ENCODE measurements around the gene PCDHGA3. TPM values are rescaled to one million over a fixed set of nuclear protein-coding genes. Genes with fewer than 3 reads are reported as not detected.
A peak's percentile ranks its signal among the peaks of the same experiment; 100 is the strongest.
"Not testable (repeated sequence)": the region's sequence is repeated elsewhere in the genome, so short reads cannot be mapped to it uniquely, and the experiment has no call there.

Gene PCDHGA3
- 1 to 10 TPM; 1.3 to 5.7 (median 2.8) TPM for total RNA-seq

- peaks cover 61% of the 10 kb centered on the region for H3K27me3 ChIP-seq
- no peak for ATAC-seq
- H3K36me3 ChIP-seq: peaks cover 0 to 6% of the 10 kb centered on the region in 2 donors
- 26 to 30% methylated on average over 8 to 9 of the region's 9 CpGs for WGBS, 2 donors (ENCODE audit: low coverage in 1 of 2)
- H3K9me3 ChIP-seq: peaks cover 0 to 99% (median 5%) of the 10 kb centered on the region in 3 donors
- H3K4me1 ChIP-seq: no peaks in the 10 kb centered on the region
- H3K27ac ChIP-seq: no peak within 1 kb of the TSS
- peak within 1 kb of the TSS in 1 of 2 donors; percentile 15 for H3K4me3 ChIP-seq
- TF ChIP-seq EP300 (IDR thresholded peaks at IDR 0.05) (no peak), POLR2AphosphoS5 (IDR thresholded peaks at IDR 0.05) (no peak), CTCF (IDR thresholded peaks at IDR 0.05) (no peak), POLR2A (IDR thresholded peaks at IDR 0.05) (no peak)
These were observed at the start of gene PCDHGA3 for GRCh38 chr5:141343242-141343952. PCDHGA3 (plus strand) TSS chr5:141343829; CDS start chr5:141344034, 205 bp downstream.

- TF ChIP-seq POLR2AphosphoS5 (IDR thresholded peaks at IDR 0.05): no peak
- TF ChIP-seq POLR2A (IDR thresholded peaks at IDR 0.05): no peak
- TF ChIP-seq EP300 (IDR thresholded peaks at IDR 0.05): no peak
- no peak for TF ChIP-seq CTCF (IDR thresholded peaks at IDR 0.05)
- H3K9me3 ChIP-seq: peaks cover 0 to 100% (median 0%) of the 10 kb centered on the region in 3 donors
- WGBS, 2 donors (ENCODE audit: low coverage in 1 of 2): 83 to 87% methylated on average over 4 of the region's 4 CpGs
- no peak overlapping the region for H3K27ac ChIP-seq
- H3K36me3 ChIP-seq: peaks cover 0 to 31% of the 10 kb centered on the region in 2 donors
- no peaks in the 10 kb centered on the region for H3K27me3 ChIP-seq
- H3K4me1 ChIP-seq: no peaks in the 10 kb centered on the region
- H3K4me3 ChIP-seq: no peak overlapping the region
- no peak for ATAC-seq
These were observed 45.3 kb upstream of the PCDHGA3 start for GRCh38 chr5:141298376-141298775.

GRCh38 chr5:141303756-141304155, 39.9 kb upstream of the PCDHGA3 start, which contains the start of gene SLC25A2:
SLC25A2 (minus strand) TSS chr5:141304049; CDS start chr5:141303865, 184 bp downstream.
- peaks cover 0 to 100% (median 0%) of the 10 kb centered on the region in 3 donors for H3K9me3 ChIP-seq
- H3K27me3 ChIP-seq: no peaks in the 10 kb centered on the region
- H3K4me1 ChIP-seq: no peaks in the 10 kb centered on the region
- TF ChIP-seq CTCF (IDR thresholded peaks at IDR 0.05) (no peak), EP300 (IDR thresholded peaks at IDR 0.05) (no peak), POLR2A (IDR thresholded peaks at IDR 0.05) (no peak), POLR2AphosphoS5 (IDR thresholded peaks at IDR 0.05) (no peak)
- no peak for ATAC-seq
- no peak within 1 kb of the TSS for H3K4me3 ChIP-seq
- WGBS, 2 donors (ENCODE audit: low coverage in 1 of 2): 13% methylated on average over 3 of the region's 36 CpGs; no CpG with 5 or more reads in 1 of the 2 donors
- H3K36me3 ChIP-seq: peaks cover 0 to 21% of the 10 kb centered on the region in 2 donors
- H3K27ac ChIP-seq: no peak within 1 kb of the TSS

- H3K36me3 ChIP-seq: peaks cover 0 to 23% of the 10 kb centered on the region in 2 donors
- H3K27ac ChIP-seq: no peak overlapping the region
- H3K27me3 ChIP-seq: no peaks in the 10 kb centered on the region
- H3K4me1 ChIP-seq: no peaks in the 10 kb centered on the region
- H3K4me3 ChIP-seq: no peak overlapping the region
- H3K9me3 ChIP-seq: peaks cover 0 to 100% (median 0%) of the 10 kb centered on the region in 3 donors
- no peak for ATAC-seq
- TF ChIP-seq POLR2A (IDR thresholded peaks at IDR 0.05) (no peak), EP300 (IDR thresholded peaks at IDR 0.05) (no peak)
- WGBS, 2 donors (ENCODE audit: low coverage in 1 of 2): 83 to 90% methylated on average over 1 of the region's 1 CpG
These were observed 37.0 kb upstream of the PCDHGA3 start for GRCh38 chr5:141306630-141307029.

DNA sequence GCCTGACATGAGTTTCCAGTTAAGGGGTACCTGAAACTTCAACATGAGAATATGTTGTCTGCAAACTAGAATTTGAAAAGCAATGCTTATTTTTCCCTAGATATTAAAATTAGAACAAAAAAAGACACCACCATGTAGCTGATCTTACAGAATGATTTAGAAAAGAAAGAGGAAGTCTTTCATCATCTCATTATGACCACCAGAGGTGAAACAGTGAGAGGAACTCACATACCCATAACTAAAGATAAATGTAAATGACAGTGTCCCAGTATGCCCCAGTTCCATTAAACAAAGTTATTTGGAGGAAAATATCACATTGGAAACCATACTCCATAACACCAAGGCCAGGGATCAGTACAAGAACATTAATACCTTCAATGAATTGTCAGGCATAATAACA, 29.9 kb upstream of the PCDHGA3 start:
- Histone ChIP-seq H3K9me3 (peaks cover 0 to 100% (median 4%) of the 10 kb centered on the region in 3 donors), H3K4me1 (no peaks in the 10 kb centered on the region), H3K4me3 (no peak overlapping the region), H3K27ac (no peak overlapping the region), H3K36me3 (peaks cover 0 to 67% of the 10 kb centered on the region in 2 donors), H3K27me3 (no peaks in the 10 kb centered on the region)
- TF ChIP-seq CTCF (IDR thresholded peaks at IDR 0.05): no peak
- no peak for TF ChIP-seq EP300 (IDR thresholded peaks at IDR 0.05)
- TF ChIP-seq POLR2AphosphoS5 (IDR thresholded peaks at IDR 0.05): no peak
- TF ChIP-seq POLR2A (IDR thresholded peaks at IDR 0.05): no peak
- no peak for ATAC-seq

DNA sequence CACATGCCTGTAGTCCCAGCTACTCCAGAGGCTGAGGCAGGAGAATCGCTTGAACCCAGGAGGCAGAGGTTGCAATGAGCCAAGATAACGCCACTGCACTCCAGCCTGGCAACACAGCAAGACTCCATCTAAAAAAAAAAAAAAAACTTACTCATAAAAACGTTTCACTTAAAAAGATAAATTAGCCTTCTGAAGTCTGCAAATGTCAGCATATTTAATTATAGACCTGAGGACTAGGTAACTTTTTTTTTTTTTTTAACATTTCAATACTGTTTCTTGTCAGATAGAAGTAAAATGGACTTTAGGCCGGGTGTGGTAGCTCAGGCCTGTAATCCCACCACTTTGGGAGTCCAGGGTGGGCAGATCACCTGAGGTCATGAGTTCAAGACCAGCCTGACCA, 26.7 kb upstream of the PCDHGA3 start:
- H3K4me3 ChIP-seq, ATAC-seq, H3K27me3 ChIP-seq, H3K27ac ChIP-seq: not testable (repeated sequence)
- Histone ChIP-seq H3K9me3 (peaks cover 2 to 92% (median 10%) of the 10 kb centered on the region in 3 donors), H3K36me3 (peaks cover 0 to 75% of the 10 kb centered on the region in 2 donors), H3K4me1 (peaks cover 0 to 12% (median 0%) of the 10 kb centered on the region in 3 donors)
- 77 to 90% methylated on average over 2 to 4 of the region's 4 CpGs for whole genome bisulfite sequencing, 2 donors (ENCODE audit: low coverage in 1 of 2)

Measured in gastroesophageal sphincter (tissue), 4 donors.